Medulla oblongata (tissue), 1 donor: Measurements from ENCODE around the gene AKAP12.
"Not testable (repeated sequence)": the region's sequence is repeated elsewhere in the genome, so short reads cannot be mapped to it uniquely, and the experiment has no call there.

ENCODE experiments used
- DNase-seq: peaks from one replicate; pipeline ENCODE4 v3.0.0-alpha.2; 2015; ENCODE audit errors: extremely low spot score

The AKAP12 gene

DNA sequence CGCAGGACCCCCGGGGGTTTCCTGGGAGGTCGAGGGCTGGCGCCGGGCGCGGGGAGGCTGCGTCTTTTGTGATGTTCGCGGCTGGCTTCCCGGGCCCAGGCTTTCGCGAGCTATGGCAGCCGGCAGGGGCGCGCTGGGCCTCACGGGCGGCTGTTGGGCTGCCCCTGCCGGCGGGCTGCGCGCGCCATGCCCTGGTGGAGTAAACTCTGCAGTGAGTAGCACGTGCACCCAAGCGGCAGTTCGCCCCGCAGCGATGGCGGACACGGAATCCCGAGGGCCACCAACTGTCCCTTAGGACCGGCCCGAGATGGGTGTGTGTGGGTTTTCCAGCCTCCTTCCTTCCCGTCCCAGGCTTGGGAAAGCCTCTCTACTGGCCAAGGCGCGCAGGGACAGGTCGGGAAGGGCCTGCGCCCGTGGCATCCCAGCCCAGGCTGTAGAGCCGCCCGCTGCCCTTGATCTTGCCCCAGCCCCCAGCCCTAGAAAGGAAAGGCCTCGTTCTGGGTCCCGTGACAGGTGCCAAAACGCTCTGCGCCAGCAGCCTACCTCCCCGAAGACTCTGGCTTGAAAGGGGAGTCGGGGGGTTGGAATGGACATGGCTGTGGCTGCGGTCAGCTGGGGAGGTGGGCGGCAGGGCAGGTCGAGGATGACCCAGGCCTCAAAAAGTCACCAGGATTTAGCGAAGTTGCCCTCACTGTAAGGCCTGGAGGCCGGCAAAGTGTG lies 101.9 kb downstream of the AKAP12 start:
- no peak for DNase-seq

DNA sequence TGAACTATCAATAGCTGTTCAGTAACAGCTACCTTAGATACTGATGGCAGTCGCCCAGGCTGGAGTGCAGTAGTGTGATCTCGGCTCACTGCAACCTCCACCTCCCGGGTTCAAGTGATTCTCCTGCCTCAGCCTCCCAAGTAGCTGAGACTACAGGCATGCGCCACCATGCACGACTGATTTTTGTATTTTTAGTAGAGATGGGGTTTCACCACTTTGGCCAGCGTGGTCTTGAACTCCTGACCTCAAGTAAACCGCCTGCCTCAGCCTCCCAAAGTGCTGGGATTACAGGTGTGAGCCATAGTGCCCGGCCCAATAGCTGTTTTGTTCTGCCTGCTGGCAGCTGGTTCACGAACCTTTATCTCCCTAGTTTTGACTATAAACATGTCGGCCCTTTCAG lies 103.0 kb downstream of the AKAP12 start:
- not testable (repeated sequence) for DNase-seq

DNA sequence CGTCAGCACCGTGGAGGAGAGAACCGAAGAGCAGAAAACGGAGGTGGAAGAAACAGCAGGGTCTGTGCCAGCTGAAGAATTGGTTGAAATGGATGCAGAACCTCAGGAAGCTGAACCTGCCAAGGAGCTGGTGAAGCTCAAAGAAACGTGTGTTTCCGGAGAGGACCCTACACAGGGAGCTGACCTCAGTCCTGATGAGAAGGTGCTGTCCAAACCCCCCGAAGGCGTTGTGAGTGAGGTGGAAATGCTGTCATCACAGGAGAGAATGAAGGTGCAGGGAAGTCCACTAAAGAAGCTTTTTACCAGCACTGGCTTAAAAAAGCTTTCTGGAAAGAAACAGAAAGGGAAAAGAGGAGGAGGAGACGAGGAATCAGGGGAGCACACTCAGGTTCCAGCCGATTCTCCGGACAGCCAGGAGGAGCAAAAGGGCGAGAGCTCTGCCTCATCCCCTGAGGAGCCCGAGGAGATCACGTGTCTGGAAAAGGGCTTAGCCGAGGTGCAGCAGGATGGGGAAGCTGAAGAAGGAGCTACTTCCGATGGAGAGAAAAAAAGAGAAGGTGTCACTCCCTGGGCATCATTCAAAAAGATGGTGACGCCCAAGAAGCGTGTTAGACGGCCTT lies 110.0 kb downstream of the AKAP12 start:
- no peak for DNase-seq

DNA sequence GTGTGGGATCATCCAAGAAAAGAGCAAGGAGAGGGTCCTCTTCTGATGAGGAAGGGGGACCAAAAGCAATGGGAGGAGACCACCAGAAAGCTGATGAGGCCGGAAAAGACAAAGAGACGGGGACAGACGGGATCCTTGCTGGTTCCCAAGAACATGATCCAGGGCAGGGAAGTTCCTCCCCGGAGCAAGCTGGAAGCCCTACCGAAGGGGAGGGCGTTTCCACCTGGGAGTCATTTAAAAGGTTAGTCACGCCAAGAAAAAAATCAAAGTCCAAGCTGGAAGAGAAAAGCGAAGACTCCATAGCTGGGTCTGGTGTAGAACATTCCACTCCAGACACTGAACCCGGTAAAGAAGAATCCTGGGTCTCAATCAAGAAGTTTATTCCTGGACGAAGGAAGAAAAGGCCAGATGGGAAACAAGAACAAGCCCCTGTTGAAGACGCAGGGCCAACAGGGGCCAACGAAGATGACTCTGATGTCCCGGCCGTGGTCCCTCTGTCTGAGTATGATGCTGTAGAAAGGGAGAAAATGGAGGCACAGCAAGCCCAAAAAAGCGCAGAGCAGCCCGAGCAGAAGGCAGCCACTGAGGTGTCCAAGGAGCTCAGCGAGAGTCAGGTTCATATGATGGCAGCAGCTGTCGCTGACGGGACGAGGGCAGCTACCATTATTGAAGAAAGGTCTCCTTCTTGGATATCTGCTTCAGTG lies 110.8 kb downstream of the AKAP12 start:
- DNase-seq: no peak

DNA sequence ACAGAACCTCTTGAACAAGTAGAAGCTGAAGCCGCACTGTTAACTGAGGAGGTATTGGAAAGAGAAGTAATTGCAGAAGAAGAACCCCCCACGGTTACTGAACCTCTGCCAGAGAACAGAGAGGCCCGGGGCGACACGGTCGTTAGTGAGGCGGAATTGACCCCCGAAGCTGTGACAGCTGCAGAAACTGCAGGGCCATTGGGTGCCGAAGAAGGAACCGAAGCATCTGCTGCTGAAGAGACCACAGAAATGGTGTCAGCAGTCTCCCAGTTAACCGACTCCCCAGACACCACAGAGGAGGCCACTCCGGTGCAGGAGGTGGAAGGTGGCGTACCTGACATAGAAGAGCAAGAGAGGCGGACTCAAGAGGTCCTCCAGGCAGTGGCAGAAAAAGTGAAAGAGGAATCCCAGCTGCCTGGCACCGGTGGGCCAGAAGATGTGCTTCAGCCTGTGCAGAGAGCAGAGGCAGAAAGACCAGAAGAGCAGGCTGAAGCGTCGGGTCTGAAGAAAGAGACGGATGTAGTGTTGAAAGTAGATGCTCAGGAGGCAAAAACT lies 111.5 kb downstream of the AKAP12 start:
- no peak for DNase-seq

DNA sequence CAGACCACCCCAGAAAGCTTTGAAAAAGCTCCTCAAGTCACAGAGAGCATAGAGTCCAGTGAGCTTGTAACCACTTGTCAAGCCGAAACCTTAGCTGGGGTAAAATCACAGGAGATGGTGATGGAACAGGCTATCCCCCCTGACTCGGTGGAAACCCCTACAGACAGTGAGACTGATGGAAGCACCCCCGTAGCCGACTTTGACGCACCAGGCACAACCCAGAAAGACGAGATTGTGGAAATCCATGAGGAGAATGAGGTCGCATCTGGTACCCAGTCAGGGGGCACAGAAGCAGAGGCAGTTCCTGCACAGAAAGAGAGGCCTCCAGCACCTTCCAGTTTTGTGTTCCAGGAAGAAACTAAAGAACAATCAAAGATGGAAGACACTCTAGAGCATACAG lies 112.0 kb downstream of the AKAP12 start:
- no peak for DNase-seq

DNA sequence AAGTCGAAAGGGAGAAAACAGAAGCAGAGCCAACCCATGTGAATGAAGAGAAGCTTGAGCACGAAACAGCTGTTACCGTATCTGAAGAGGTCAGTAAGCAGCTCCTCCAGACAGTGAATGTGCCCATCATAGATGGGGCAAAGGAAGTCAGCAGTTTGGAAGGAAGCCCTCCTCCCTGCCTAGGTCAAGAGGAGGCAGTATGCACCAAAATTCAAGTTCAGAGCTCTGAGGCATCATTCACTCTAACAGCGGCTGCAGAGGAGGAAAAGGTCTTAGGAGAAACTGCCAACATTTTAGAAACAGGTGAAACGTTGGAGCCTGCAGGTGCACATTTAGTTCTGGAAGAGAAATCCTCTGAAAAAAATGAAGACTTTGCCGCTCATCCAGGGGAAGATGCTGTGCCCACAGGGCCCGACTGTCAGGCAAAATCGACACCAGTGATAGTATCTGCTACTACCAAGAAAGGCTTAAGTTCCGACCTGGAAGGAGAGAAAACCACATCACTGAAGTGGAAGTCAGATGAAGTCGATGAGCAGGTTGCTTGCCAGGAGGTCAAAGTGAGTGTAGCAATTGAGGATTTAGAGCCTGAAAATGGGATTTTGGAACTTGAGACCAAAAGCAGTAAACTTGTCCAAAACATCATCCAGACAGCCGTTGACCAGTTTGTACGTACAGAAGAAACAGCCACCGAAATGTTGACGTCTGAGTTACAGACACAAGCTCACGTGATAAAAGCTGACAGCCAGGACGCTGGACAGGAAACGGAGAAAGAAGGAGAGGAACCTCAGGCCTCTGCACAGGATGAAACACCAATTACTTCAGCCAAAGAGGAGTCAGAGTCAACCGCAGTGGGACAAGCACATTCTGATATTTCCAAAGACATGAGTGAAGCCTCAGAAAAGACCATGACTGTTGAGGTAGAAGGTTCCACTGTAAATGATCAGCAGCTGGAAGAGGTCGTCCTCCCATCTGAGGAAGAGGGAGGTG lies 112.9 kb downstream of the AKAP12 start:
- no peak for DNase-seq

DNA sequence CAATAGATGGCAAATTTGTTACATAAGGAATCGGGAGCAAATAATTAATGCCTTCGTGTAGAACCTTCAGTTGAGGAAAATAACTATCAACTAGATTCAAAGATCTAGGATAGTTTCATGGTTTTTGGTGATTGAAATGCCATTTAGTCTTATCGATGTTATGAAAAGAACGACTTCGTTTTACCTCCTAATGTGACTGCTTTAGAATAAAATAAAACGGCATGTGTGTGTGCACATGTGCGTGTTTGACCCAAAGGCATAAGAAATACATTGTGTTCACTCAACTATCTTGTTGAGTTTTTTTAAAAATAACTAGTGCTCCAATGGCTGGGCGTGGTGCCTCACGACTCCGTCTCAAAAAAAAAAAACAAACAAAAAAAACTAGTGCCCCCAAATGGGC lies 114.0 kb downstream of the AKAP12 start:
- no peak for DNase-seq

DNA sequence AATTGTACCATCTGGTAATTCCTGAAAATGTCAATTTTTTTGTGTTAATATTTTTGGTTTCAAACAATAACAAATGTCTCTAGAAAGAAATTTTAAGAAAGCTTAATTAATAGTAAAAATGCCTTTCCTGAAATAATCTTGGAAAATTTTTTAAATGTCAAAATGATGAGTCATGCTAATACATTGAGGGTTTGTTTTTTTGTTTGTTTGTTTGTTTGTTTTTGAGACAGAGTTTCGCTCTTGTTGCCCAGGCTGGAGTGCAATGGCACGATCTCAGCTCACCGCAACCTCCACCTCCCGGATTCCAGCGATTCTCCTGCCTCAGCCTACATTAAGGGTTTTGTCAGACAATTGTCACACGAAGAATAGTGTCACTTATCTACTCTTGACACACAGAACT lies 117.2 kb downstream of the AKAP12 start:
- DNase-seq: not testable (repeated sequence)

DNA sequence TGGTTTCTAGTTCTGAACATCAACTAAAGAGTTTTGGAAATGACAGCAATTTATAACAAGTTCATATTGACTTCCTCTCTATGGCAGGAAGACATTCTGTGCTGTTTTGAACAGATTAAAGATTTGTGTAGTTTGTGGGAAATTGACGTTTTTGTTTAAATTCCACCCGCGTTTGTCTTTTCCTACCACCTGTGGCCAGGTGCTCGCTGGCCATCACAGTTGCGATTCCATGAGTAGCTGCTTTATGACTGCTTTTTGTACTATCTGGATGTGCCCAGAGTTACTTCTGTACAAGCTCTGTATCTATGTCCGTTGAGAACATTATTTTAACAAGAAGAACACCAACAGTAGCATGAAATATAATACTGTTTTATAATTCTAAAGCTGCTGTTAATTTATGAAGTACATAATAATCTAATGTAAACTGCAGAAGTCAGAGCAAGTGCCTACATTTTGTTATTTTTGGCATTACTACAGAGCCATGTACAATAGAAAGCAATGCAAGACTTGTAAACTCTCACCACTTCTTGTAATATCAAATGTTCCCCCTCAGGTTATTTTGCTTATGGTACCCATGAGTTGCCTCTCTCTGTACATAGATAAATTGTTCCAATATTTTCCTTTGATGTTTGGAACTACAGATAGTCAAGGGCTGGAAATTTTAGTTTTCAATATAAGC lies 118.1 kb downstream of the AKAP12 start:
- no peak for DNase-seq

DNA sequence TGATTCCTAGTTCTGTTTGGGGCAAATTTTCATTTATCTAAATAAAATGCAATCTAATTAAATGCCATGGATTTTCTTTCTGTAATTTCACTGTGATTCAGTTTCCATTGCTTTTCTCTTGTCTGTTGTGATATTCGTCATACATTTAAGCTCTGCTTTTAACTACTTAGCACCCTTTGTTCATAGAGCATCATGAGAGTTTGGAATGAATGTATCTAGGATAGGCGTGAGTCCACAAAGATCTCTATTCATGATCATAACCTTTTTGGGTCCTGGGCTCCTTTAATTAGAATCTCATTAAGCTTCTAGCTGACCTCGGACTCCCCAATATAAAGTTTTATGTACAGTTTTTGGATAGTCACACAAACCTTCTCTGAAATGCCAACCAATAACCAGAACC lies 118.7 kb downstream of the AKAP12 start:
- DNase-seq: no peak

DNA sequence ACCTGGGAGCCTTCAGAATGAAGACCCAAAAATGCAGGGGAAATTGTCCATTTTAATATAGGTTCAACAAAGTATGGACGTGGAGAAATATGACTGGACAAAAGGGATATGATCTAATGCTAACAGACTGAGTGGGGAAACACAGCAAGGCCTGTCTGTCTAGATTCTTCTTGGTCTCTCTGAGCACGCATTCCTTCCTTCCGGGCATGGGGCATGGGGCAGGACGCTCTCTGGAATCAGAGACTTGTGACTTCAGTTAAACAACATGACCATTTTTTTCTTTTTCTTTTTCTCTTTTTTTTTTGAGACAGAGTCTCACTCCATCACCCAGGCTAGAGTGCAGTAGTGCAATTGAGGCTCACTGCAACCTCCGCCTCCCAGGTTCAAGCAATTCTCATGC lies 119.7 kb downstream of the AKAP12 start:
- no peak for DNase-seq

DNA sequence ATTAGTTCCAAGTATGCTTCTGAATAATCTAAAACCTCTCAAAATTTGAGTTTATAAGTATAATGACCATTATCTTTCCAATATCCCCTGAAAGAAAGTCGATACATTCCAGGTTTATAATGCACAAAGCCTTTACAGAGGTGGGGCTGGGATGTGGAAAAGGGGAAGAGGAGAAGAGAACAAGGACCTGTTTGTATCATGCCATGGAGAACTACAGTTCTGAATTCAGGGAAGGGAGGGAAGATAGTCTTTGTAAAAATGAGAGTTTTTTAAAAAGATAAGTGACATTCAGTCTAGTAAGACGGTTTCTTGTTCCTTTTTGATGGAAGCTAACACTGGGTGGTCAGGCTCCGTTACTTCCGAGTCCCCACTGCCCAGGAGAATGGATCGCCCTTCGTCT lies 125.5 kb downstream of the AKAP12 start:
- no peak for DNase-seq

DNA sequence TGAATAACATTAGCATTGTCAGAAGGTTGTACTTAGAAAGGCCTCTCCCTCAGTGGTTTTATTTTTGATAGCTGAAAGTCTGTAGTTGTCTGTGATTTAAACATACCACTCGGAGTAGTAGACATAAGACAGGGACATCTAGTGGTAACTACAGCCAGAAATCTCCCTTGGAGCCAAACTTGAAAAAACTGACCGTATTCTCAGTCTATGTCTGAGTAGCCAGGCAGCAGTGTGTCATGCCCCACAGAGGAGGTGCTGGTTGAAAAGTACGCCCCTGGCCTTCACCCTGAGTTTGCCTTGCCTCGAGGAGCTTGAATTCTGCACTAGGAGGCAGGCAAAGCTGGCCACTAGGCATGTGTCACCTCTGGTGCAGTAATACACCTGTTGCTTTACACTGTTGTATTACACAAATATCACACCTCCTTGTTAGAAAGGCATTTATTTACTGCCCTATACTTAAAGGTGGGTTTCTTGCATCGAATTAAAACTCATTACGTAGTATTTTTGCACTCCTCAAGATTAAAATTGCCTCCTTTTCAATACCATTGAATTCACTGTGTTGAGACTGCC lies 130.8 kb downstream of the AKAP12 start:
- no peak for DNase-seq

DNA sequence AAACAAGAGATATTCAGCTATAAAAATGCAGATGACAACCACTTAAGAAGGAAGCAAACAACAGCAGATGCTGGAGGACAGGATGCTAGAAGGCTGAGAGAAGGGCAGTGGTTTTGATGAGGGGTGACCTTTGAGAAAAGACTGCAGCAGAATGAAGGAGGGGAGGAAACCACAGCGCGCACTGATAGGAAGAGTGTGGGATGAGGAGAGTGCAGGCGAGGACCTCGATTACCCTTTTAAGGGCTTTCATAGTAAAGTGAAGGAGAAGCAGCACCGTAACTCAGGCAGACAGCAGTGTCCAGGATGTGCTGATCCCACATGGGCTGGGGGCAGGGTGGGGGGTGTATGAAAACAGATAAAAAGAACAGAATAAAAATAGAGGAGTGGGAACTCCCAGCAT lies 132.4 kb downstream of the AKAP12 start:
- no peak for DNase-seq

DNA sequence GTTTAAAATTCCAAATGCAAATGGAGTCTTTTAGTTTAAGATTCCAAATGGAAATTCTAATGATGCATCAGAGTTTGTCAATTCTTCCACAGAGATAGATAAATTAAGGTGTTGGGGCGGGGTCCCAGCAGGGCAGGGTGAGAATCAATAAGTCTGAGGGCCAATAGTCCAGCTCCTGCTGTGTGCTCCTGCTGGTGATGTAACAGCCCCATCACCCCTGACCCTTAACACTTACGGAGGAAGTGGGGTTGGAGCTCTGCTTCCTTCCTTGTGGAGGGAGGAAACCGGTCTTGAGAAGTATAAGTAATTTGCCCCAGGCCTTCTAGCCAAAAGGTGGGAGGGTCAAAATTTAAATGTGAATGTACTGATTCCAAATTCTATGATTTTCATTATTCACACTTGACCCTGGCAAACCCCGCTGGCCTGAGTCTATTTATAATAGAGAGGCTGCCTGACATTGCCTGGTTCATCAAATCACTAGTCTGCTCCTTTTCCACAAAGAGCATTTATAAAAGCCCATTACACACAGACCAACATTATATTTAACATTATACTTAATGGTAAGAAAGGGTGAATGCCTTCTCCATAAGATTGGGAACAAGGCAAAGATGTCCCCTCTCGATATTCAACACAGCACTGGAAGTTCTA lies 134.4 kb downstream of the AKAP12 start:
- no peak for DNase-seq

DNA sequence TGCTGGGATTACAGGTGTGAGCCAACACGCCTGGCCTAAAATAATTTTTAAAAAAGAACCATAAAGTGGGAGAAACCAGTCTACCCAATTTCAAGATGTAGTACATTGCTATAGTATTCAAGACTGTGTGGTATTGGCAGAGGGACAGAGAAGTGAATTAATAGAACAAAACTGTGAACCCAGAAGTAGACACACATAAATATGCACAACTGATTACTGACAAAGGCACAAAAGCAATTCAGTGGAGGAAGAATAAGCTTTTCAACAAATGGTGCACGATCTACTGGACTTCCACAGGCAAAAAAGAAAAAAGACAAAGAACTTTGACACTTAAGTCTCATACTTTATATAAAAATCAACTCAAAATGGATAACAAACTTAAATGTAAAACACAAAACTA lies 136.1 kb downstream of the AKAP12 start:
- no peak for DNase-seq

DNA sequence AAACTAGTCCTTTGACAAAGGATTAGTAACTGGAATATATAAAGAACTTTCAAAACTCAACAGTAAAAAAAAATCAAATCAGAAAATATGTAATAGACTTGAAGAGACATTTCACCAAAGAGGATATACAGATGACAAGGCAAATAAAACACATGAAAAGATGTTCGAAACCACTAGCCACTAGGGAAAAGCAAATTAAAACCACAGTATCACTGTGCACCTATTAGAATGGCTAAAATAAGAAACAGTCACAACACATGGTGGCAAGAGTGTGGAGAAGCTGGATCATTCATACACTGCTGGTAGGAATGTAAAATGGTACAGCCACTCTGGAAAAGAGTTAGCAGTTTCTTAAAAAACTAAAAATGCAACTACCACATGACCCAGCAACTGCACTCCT lies 136.7 kb downstream of the AKAP12 start:
- DNase-seq: no peak

DNA sequence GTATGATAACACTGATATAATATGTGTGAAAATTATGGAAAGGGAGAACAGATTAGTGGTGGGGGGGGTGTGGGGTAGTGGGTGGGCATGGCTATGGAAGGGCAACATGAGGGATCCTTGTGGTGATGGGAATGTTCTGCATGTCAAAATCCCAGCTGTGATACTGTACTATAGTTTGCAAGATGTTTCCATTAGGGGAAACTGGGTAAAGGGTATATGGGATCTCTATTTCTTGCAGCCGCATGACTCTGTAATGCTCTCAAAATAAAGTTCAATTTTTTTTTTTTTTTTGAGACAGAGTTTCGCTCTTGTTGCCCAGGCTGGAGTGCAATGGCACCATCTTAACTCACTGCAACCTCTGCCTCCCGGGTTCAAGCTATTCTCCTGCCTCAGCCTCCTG lies 137.3 kb downstream of the AKAP12 start:
- DNase-seq: no peak
